ENCODE data around the gene RAD51B. TPM values are rescaled to one million over a fixed set of nuclear protein-coding genes. Genes with fewer than 3 reads are reported as not detected.
A peak's percentile ranks its signal among the peaks of the same experiment; 100 is the strongest.

The RAD51B gene
- total and polyA plus RNA-seq, 2 donors (not counting 1 experiment from before 2014, with no cell fraction given), result 4.6 to 16.3 TPM

DNA sequence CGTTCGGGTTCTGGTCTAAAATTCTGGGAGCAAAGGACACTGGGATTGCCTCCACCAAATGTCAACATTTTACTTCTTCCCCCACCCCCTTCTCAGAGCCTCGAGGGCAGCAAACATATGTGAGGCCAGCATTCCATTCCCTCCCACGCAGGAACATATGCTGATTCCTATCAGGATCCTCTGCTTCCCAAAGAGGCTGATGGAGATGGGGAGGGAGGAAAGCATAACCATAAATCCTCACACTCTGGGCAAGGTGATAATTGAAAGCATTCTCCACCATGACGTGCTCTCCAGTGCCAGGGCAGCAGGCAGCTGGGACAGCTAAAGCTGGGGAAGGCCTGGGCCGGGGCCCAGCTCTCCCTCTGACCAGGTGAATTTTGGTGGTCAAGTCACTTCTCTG lies 578.2 kb downstream of the RAD51B start:
- no peaks in the 10 kb centered on the region for H3K36me3 ChIP-seq (ENCODE audit: control insufficient read depth, insufficient read depth, low read length)
- H2AFZ ChIP-seq (ENCODE audit: low read length), result no peak overlapping the region
- no peaks in the 10 kb centered on the region for H3K79me2 ChIP-seq (ENCODE audit: control insufficient read depth, insufficient read depth, low read length)
- no peaks in the 10 kb centered on the region for H4K20me1 ChIP-seq (ENCODE audit: control insufficient read depth, extremely low read depth, insufficient read depth, low read length)
- no peaks in the 10 kb centered on the region for H3K27me3 ChIP-seq (ENCODE audit: control insufficient read depth, insufficient read depth, low read length)
- no peaks in the 10 kb centered on the region for H3K9me3 ChIP-seq (ENCODE audit: control insufficient read depth, insufficient read depth, low read depth, low read length)
- peak; percentile 37 to 82 for DNase-seq (ENCODE audit: low read depth in 2 of 2)
- no peak overlapping the region for H3K27ac ChIP-seq (ENCODE audit: insufficient read depth, low read length)
- TF ChIP-seq EZH2 (IDR thresholded peaks at IDR 0.05; ENCODE audit: low read length, missing control alignments), result no peak
- TF ChIP-seq, protein P1, sequence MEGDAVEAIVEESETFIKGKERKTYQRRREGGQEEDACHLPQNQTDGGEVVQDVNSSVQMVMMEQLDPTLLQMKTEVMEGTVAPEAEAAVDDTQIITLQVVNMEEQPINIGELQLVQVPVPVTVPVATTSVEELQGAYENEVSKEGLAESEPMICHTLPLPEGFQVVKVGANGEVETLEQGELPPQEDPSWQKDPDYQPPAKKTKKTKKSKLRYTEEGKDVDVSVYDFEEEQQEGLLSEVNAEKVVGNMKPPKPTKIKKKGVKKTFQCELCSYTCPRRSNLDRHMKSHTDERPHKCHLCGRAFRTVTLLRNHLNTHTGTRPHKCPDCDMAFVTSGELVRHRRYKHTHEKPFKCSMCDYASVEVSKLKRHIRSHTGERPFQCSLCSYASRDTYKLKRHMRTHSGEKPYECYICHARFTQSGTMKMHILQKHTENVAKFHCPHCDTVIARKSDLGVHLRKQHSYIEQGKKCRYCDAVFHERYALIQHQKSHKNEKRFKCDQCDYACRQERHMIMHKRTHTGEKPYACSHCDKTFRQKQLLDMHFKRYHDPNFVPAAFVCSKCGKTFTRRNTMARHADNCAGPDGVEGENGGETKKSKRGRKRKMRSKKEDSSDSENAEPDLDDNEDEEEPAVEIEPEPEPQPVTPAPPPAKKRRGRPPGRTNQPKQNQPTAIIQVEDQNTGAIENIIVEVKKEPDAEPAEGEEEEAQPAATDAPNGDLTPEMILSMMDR (conservative IDR thresholded peaks at IDR 0.05 in 1 of 2, IDR thresholded peaks at IDR 0.05 in 1 of 2; ENCODE audit: low read depth in 1 of 2, low read length in 2 of 2), result no peak
- no peak overlapping the region for H3K4me3 ChIP-seq (replicated peaks in 1 of 4; ENCODE audit: control extremely low read depth in 1 of 4, insufficient read depth in 1 of 4, low read depth in 3 of 4, low read length in 4 of 4)
- H3K4me1 ChIP-seq (ENCODE audit: control insufficient read depth, extremely low read depth, insufficient read depth, low read length), result peaks cover 34% of the 10 kb centered on the region
- H3K9ac ChIP-seq (ENCODE audit: insufficient read depth, low read length), result no peak overlapping the region
- H3K4me2 ChIP-seq (ENCODE audit: extremely low read depth, insufficient read depth, low read length), result no peak overlapping the region

DNA sequence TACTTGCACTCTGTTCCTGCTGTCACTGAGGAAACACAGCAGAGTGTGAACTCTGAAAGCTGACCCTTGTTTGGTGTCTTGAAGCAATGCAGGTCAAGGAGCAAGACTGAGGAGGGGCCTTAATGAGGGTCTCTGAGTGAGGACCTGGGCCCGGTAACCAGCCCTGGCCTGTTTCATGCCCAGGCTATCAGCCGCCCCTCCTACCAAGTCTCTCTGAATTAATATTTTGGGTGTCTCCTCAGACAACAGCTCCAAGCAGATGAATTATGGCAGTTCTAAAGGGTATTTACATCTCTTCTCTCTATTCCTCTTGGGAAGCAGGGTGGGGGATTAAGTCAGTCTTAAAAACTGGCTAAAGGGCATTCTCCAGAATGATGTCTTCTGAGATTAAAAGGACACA lies 578.8 kb downstream of the RAD51B start:
- Histone ChIP-seq H2AFZ (ENCODE audit: low read length) (no peak overlapping the region), H3K27ac (ENCODE audit: insufficient read depth, low read length) (no peak overlapping the region), H3K36me3 (ENCODE audit: control insufficient read depth, insufficient read depth, low read length) (no peaks in the 10 kb centered on the region), H3K4me3 (replicated peaks in 1 of 4; ENCODE audit: control extremely low read depth in 1 of 4, insufficient read depth in 1 of 4, low read depth in 3 of 4, low read length in 4 of 4) (no peak overlapping the region), H3K4me2 (ENCODE audit: extremely low read depth, insufficient read depth, low read length) (no peak overlapping the region), H4K20me1 (ENCODE audit: control insufficient read depth, extremely low read depth, insufficient read depth, low read length) (no peaks in the 10 kb centered on the region), H3K9ac (ENCODE audit: insufficient read depth, low read length) (no peak overlapping the region), H3K79me2 (ENCODE audit: control insufficient read depth, insufficient read depth, low read length) (no peaks in the 10 kb centered on the region), H3K9me3 (ENCODE audit: control insufficient read depth, insufficient read depth, low read depth, low read length) (no peaks in the 10 kb centered on the region), H3K27me3 (ENCODE audit: control insufficient read depth, insufficient read depth, low read length) (no peaks in the 10 kb centered on the region), H3K4me1 (ENCODE audit: control insufficient read depth, extremely low read depth, insufficient read depth, low read length) (peaks cover 32% of the 10 kb centered on the region)
- TF ChIP-seq, protein P1 (conservative IDR thresholded peaks at IDR 0.05 in 1 of 2, IDR thresholded peaks at IDR 0.05 in 1 of 2; ENCODE audit: low read depth in 1 of 2, low read length in 2 of 2), result no peak
- TF ChIP-seq EZH2 (IDR thresholded peaks at IDR 0.05; ENCODE audit: low read length, missing control alignments), result no peak
- no peak for DNase-seq (ENCODE audit: low read depth in 2 of 2)

GRCh38 chr14:68399971-68400370 lies 580.4 kb downstream of the RAD51B start:
- H3K4me3 ChIP-seq (replicated peaks in 1 of 4; ENCODE audit: control extremely low read depth in 1 of 4, insufficient read depth in 1 of 4, low read depth in 3 of 4, low read length in 4 of 4), result no peak overlapping the region

More at GRCh38 chr14:68399971-68400370, 580.4 kb downstream of the RAD51B start:
- no peak overlapping the region for H3K27ac ChIP-seq (ENCODE audit: insufficient read depth, low read length)
- no peak for DNase-seq (ENCODE audit: low read depth in 2 of 2)
- H3K9ac ChIP-seq (ENCODE audit: insufficient read depth, low read length), result no peak overlapping the region
- H3K27me3 ChIP-seq (ENCODE audit: control insufficient read depth, insufficient read depth, low read length), result no peaks in the 10 kb centered on the region
- no peaks in the 10 kb centered on the region for H3K79me2 ChIP-seq (ENCODE audit: control insufficient read depth, insufficient read depth, low read length)
- no peak overlapping the region for H2AFZ ChIP-seq (ENCODE audit: low read length)
- peaks cover 29% of the 10 kb centered on the region for H3K4me1 ChIP-seq (ENCODE audit: control insufficient read depth, extremely low read depth, insufficient read depth, low read length)
- H4K20me1 ChIP-seq (ENCODE audit: control insufficient read depth, extremely low read depth, insufficient read depth, low read length), result no peaks in the 10 kb centered on the region
- no peaks in the 10 kb centered on the region for H3K9me3 ChIP-seq (ENCODE audit: control insufficient read depth, insufficient read depth, low read depth, low read length)
- no peaks in the 10 kb centered on the region for H3K36me3 ChIP-seq (ENCODE audit: control insufficient read depth, insufficient read depth, low read length)
- H3K4me2 ChIP-seq (ENCODE audit: extremely low read depth, insufficient read depth, low read length), result no peak overlapping the region
- TF ChIP-seq EZH2 (IDR thresholded peaks at IDR 0.05; ENCODE audit: low read length, missing control alignments), result no peak
- TF ChIP-seq, protein P1 (conservative IDR thresholded peaks at IDR 0.05 in 1 of 2, IDR thresholded peaks at IDR 0.05 in 1 of 2; ENCODE audit: low read depth in 1 of 2, low read length in 2 of 2), result no peak
